Trophoblast cell (in vitro differentiated cells and primary cell): Measurements from ENCODE around the gene TAAR2.
"Not testable (repeated sequence)": the region's sequence is repeated elsewhere in the genome, so short reads cannot be mapped to it uniquely, and the experiment has no call there.

Experiments
- DNase-seq, 2 donors: peaks; one replicate each; pipeline ENCODE4 v3.0.0-alpha.2; 2016
- H2AFZ ChIP-seq: 2 replicates; pipeline ENCODE4 v1.6.1; 2013; ENCODE audit warnings: low read length, moderate library complexity, mild to moderate bottlenecking; ENCODE audit not compliant: insufficient read depth, poor library complexity
- H2AK5ac ChIP-seq: 2 replicates; pipeline ENCODE4 v1.6.1; 2013; ENCODE audit warnings: mild to moderate bottlenecking, low read length
- H2BK120ac ChIP-seq: 2 replicates; pipeline ENCODE4 v1.6.1; 2013; ENCODE audit warnings: low read length, mild to moderate bottlenecking, moderate library complexity; ENCODE audit not compliant: insufficient read depth, poor library complexity
- H2BK12ac ChIP-seq: 2 replicates; pipeline ENCODE4 v1.6.1; 2013; ENCODE audit warnings: mild to moderate bottlenecking, low read length, moderate library complexity
- H2BK5ac ChIP-seq: 2 replicates; pipeline ENCODE4 v1.6.1; 2013; ENCODE audit warnings: low read length, low read depth, moderate library complexity, mild to moderate bottlenecking; ENCODE audit not compliant: poor library complexity
- H3K14ac ChIP-seq: 2 replicates; pipeline ENCODE4 v1.6.1; 2013; ENCODE audit warnings: mild to moderate bottlenecking, low read length
- H3K18ac ChIP-seq: 2 replicates; pipeline ENCODE4 v1.6.1; 2013; ENCODE audit warnings: mild to moderate bottlenecking, low read length
- H3K23ac ChIP-seq: 2 replicates; pipeline ENCODE4 v1.6.1; 2013; ENCODE audit warnings: low read length
- H3K27ac ChIP-seq: 2 replicates; pipeline ENCODE4 v1.5.1; 2013; ENCODE audit warnings: low read depth, mild to moderate bottlenecking, inconsistent platforms, low read length, moderate library complexity
- H3K27me3 ChIP-seq: 2 replicates; pipeline ENCODE4 v1.6.1; 2013; ENCODE audit warnings: inconsistent platforms, mild to moderate bottlenecking, low read length, moderate library complexity; ENCODE audit not compliant: insufficient read depth
- H3K36me3 ChIP-seq, 2 experiments: 1 replicate in 1 of 2; 2 replicates in 1 of 2; pipeline ENCODE4 v1.6.1; 2013; ENCODE audit warnings: low read length in 2 of 2, mild to moderate bottlenecking in 2 of 2, moderate library complexity in 1 of 2; ENCODE audit not compliant: insufficient read depth in 2 of 2, control insufficient read depth in 1 of 2
- H3K4ac ChIP-seq: 2 replicates; pipeline ENCODE4 v1.6.1; 2013; ENCODE audit warnings: low read depth, mild to moderate bottlenecking, low read length, moderate library complexity
- H3K4me1 ChIP-seq, 2 experiments: 1 replicate in 1 of 2; 2 replicates in 1 of 2; pipeline ENCODE4 v1.6.1; 2013; ENCODE audit warnings: low read length in 2 of 2, mild to moderate bottlenecking in 2 of 2, moderate library complexity in 1 of 2; ENCODE audit not compliant: insufficient read depth in 2 of 2, control insufficient read depth in 1 of 2
- H3K4me2 ChIP-seq: 2 replicates; pipeline ENCODE4 v1.6.1; 2013; ENCODE audit warnings: inconsistent platforms, mild to moderate bottlenecking, low read length, moderate library complexity
- H3K4me3 ChIP-seq: 2 replicates; pipeline ENCODE4 v1.5.1; 2013; ENCODE audit warnings: mild to moderate bottlenecking, low read depth, low read length, inconsistent platforms
- H3K79me1 ChIP-seq: one replicate; pipeline ENCODE4 v1.6.1; 2013; ENCODE audit warnings: low read length
- H3K79me2 ChIP-seq: 2 replicates; pipeline ENCODE4 v1.6.1; 2013; ENCODE audit warnings: low read length, mild to moderate bottlenecking; ENCODE audit not compliant: control insufficient read depth, insufficient read depth, poor library complexity
- H3K9ac ChIP-seq: 2 replicates; pipeline ENCODE4 v1.6.1; 2013; ENCODE audit warnings: mild to moderate bottlenecking, low read length
- H3K9me3 ChIP-seq: 2 replicates; pipeline ENCODE4 v1.6.1; 2013; ENCODE audit warnings: low read depth, mild to moderate bottlenecking, control low read depth, inconsistent platforms, low read length; ENCODE audit not compliant: insufficient read depth
- H4K12ac ChIP-seq: 2 replicates; pipeline ENCODE4 v1.6.1; 2013; ENCODE audit warnings: low read depth, mild to moderate bottlenecking, low read length, moderate library complexity
- H4K8ac ChIP-seq: 2 replicates; pipeline ENCODE4 v1.6.1; 2013; ENCODE audit warnings: low read depth, mild to moderate bottlenecking, low read length, moderate library complexity
- H4K91ac ChIP-seq: one replicate; pipeline ENCODE4 v1.6.1; 2013; ENCODE audit warnings: low read depth, mild to moderate bottlenecking, low read length, moderate library complexity
- WGBS: extraction: QIAGEN DNeasy Blood & Tissue Kit; methylation state at CpG from one replicate; pipeline ENCODE4 v1.1.7; 2013; ENCODE audit warnings: missing lambda C conversion rate; ENCODE audit not compliant: insufficient read length, insufficient coverage; ENCODE audit errors: extremely low coverage; 5-methylcytosine and 5-hydroxymethylcytosine counted together

The TAAR2 gene

DNA sequence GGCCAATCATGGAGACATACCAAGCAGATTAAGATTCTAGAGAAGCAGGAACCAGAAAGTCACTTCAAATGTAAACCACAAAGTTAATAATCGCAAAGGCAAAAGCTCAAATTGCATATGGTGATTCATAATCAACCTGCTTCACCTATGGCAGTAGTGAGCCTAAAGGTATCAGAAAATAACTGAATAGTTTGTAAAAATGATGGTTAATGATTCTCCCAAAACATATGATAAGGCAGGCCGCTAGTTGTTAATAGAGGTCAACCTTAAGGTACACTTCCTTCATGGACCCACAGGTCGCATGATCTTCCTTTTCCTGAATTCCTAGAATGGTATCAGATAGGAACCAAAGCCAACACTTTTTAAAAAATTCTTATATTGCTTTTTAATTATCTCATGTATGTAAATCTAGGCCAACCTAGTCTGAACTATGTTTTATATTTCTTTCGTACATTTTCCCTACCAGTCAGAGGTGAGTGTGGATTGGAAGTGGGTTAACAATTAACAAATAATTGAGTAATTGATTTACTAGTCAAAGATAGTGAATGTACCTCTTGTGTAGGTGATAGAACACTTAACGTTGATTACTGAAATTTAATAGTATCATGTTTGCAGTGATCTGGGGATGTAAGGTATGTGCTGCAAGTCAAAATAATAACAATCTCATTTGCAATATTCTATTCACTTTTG lies 16.4 kb downstream of the TAAR2 start:
- H3K79me2 ChIP-seq: no peaks in the 10 kb centered on the region
- no peak overlapping the region for H3K4me2 ChIP-seq
- H4K8ac ChIP-seq: no peak overlapping the region
- no peak overlapping the region for H2AK5ac ChIP-seq
- no peak overlapping the region for H2BK5ac ChIP-seq
- DNase-seq: no peak
- H3K36me3 ChIP-seq: no peaks in the 10 kb centered on the region
- no peak overlapping the region for H3K4me3 ChIP-seq
- no peaks in the 10 kb centered on the region for H3K79me1 ChIP-seq
- no peak overlapping the region for H2BK120ac ChIP-seq
- H3K18ac ChIP-seq: no peak overlapping the region
- WGBS: no CpG with 5 or more reads among the region's 5 CpGs
- no peak overlapping the region for H3K9ac ChIP-seq
- peaks cover 2% of the 10 kb centered on the region for H3K9me3 ChIP-seq
- no peak overlapping the region for H4K12ac ChIP-seq
- no peak overlapping the region for H4K91ac ChIP-seq
- H3K23ac ChIP-seq: no peak overlapping the region
- no peak overlapping the region for H3K4ac ChIP-seq
- no peak overlapping the region for H3K14ac ChIP-seq
- no peak overlapping the region for H3K27ac ChIP-seq
- no peak overlapping the region for H2BK12ac ChIP-seq
- H3K4me1 ChIP-seq: no peaks in the 10 kb centered on the region
- no peak overlapping the region for H2AFZ ChIP-seq
- H3K27me3 ChIP-seq: no peaks in the 10 kb centered on the region

DNA sequence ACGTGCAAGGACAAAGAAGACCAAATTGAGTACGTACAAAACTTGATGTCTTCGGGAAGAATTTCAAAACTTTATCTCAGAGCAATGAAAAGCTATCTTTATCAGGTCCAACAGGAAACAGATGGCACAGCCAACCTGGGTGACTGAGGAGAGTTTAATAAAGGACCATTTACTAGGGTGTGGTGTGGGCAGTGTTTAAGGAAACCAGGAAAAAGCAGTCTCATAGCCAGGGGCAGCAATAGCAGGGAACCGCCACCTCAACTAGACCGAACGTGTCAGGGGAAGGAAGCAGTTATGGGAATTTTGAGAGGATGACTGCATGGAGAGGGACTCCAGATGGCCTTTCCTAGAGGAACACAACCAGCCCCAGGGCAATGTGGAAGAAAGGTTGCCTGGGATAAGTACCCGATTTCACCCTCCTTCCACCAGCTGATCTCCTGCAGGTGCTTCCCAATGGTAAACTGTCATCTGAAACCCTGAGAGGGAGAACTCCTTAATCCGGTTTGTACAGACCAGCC lies 19.4 kb downstream of the TAAR2 start:
- no peak overlapping the region for H4K91ac ChIP-seq
- H3K79me2 ChIP-seq: no peaks in the 10 kb centered on the region
- no peak overlapping the region for H2BK12ac ChIP-seq
- WGBS: no CpG with 5 or more reads among the region's 8 CpGs
- H3K27me3 ChIP-seq: no peaks in the 10 kb centered on the region
- no peaks in the 10 kb centered on the region for H3K36me3 ChIP-seq
- H3K4me1 ChIP-seq: no peaks in the 10 kb centered on the region
- H2BK120ac ChIP-seq: no peak overlapping the region
- no peak overlapping the region for H3K4ac ChIP-seq
- no peak overlapping the region for H3K27ac ChIP-seq
- no peak overlapping the region for H4K12ac ChIP-seq
- H3K4me2 ChIP-seq: no peak overlapping the region
- no peak overlapping the region for H2BK5ac ChIP-seq
- H3K18ac ChIP-seq: no peak overlapping the region
- H3K9me3 ChIP-seq: peaks cover 2% of the 10 kb centered on the region
- H3K4me3 ChIP-seq: no peak overlapping the region
- H3K23ac ChIP-seq: no peak overlapping the region
- H3K79me1 ChIP-seq: no peaks in the 10 kb centered on the region
- H3K9ac ChIP-seq: no peak overlapping the region
- H2AFZ ChIP-seq: no peak overlapping the region
- H2AK5ac ChIP-seq: no peak overlapping the region
- DNase-seq: no peak
- no peak overlapping the region for H4K8ac ChIP-seq
- no peak overlapping the region for H3K14ac ChIP-seq

DNA sequence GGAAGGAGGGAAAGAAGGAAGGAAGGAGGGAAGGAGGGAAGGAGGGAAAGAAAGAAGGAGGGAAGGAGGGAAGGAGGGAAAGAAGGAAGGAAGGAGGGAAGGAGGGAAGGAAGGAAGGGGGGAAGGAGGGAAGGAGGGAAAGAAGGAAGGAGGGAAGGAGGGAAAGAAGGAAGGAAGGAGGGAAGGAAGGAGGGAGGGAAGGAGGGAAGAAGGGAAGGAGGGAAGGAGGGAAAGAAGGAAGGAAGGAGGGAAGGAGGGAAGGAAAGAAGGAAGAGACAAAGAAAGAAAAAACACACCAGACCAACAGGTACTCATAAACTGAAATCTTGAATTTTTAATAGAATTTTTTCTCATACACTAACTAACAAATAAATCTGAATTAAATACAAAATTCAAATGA lies 23.2 kb downstream of the TAAR2 start:
- not testable (repeated sequence) for H3K23ac ChIP-seq, H3K14ac ChIP-seq

DNA sequence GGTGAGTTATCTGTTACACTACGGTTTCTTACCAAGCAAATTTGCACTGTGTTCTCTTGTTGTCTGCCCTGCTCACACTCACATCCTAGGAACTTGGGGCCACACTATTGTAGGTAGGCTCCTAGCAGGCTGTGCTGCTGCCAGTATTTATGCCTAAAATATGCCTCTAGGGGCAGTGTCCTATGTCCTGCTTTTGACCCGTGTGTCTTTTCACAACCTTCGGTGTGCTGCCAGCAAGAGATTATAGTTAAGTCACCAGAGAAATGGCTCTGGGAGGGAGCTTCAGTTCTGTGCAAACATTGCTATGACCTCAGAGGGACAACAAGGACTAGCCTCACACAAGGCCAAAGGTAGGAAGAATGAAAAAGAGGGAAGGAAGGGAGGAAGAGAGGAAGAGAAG lies 25.6 kb downstream of the TAAR2 start:
- WGBS: no CpG with 5 or more reads among the region's 3 CpGs
- H3K27ac ChIP-seq: no peak overlapping the region
- H2BK120ac ChIP-seq: no peak overlapping the region
- no peak overlapping the region for H3K4me3 ChIP-seq
- H3K9me3 ChIP-seq: no peaks in the 10 kb centered on the region
- H3K23ac ChIP-seq: no peak overlapping the region
- no peak overlapping the region for H4K91ac ChIP-seq
- DNase-seq: peak; percentile 10 to 50
- no peak overlapping the region for H3K9ac ChIP-seq
- H2AK5ac ChIP-seq: no peak overlapping the region
- H4K8ac ChIP-seq: no peak overlapping the region
- H4K12ac ChIP-seq: no peak overlapping the region
- H3K79me2 ChIP-seq: no peaks in the 10 kb centered on the region
- H3K4me2 ChIP-seq: no peak overlapping the region
- H2BK5ac ChIP-seq: no peak overlapping the region
- no peaks in the 10 kb centered on the region for H3K4me1 ChIP-seq
- no peaks in the 10 kb centered on the region for H3K36me3 ChIP-seq
- H2AFZ ChIP-seq: no peak overlapping the region
- H3K14ac ChIP-seq: no peak overlapping the region
- H3K79me1 ChIP-seq: no peaks in the 10 kb centered on the region
- no peak overlapping the region for H3K4ac ChIP-seq
- no peak overlapping the region for H3K18ac ChIP-seq
- no peak overlapping the region for H2BK12ac ChIP-seq
- H3K27me3 ChIP-seq: no peaks in the 10 kb centered on the region

More for the DNA sequence above, 23.2 kb downstream of the TAAR2 start:
- H2BK120ac ChIP-seq, H3K9ac ChIP-seq, H3K79me1 ChIP-seq, H4K8ac ChIP-seq, H2BK12ac ChIP-seq, H3K27me3 ChIP-seq, H3K27ac ChIP-seq, H3K4me2 ChIP-seq, H3K18ac ChIP-seq, H4K91ac ChIP-seq, DNase-seq, H2AK5ac ChIP-seq, H4K12ac ChIP-seq, H3K4me3 ChIP-seq, H3K79me2 ChIP-seq, H3K36me3 ChIP-seq, H3K4me1 ChIP-seq, H3K9me3 ChIP-seq, H2BK5ac ChIP-seq, H3K4ac ChIP-seq, H2AFZ ChIP-seq: not testable (repeated sequence)
